ENCODE measurements around the gene NME3.

NME3 gene

GRCh38 chr16:1772908-1773702 is 1.8 kb upstream of the NME3 start, which contains the start of gene MRPS34:
Gene MRPS34, minus strand, starts transcription at chr16:1773134. Its CDS starts 15 bp downstream, at chr16:1773119.
- TF ChIP-seq, protein P1, sequence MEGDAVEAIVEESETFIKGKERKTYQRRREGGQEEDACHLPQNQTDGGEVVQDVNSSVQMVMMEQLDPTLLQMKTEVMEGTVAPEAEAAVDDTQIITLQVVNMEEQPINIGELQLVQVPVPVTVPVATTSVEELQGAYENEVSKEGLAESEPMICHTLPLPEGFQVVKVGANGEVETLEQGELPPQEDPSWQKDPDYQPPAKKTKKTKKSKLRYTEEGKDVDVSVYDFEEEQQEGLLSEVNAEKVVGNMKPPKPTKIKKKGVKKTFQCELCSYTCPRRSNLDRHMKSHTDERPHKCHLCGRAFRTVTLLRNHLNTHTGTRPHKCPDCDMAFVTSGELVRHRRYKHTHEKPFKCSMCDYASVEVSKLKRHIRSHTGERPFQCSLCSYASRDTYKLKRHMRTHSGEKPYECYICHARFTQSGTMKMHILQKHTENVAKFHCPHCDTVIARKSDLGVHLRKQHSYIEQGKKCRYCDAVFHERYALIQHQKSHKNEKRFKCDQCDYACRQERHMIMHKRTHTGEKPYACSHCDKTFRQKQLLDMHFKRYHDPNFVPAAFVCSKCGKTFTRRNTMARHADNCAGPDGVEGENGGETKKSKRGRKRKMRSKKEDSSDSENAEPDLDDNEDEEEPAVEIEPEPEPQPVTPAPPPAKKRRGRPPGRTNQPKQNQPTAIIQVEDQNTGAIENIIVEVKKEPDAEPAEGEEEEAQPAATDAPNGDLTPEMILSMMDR (IDR thresholded peaks at IDR 0.05; ENCODE audit: low read depth, low read length, missing control alignments) = peak; percentile 69
- DNase-seq (ENCODE audit: extremely low read depth, low read depth) = no peak
- H3K4me3 ChIP-seq (replicated peaks; ENCODE audit: low read depth, low read length) = peak within 1 kb of the TSS; percentile 91

DNA sequence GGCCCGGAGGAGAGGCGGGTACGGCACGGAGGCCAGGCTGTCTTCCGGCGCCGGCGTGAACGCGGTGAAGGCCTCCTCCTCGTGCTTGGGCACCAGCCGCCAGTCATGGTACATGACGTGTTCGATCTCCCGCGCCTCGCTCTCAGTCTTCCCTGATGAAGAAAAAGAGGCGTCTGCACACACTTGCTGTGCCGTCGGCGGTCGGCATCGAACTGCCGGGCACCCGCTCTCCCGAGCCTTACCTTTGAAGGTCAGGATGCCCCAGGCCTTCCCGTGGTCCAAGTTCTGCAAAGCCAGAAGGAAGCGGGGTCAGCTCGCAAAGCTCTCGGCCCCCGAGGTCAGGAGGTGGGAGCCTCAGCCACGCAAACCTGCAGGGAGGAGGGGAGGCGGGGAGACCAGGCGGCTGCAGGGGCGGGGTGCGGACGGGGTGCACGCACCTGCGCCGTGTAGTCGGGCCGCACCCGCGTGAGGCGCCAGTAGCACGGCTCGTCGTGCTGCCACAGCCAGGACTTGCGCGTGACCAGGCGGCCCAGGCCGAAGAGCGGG is 1.1 kb upstream of the NME3 start, which contains the start of gene EME2:
Gene EME2, plus strand, starts transcription at position 449 of the 546 bp plus-strand sequence. CDS start 418 bp downstream, outside the sequence.
- TF ChIP-seq, protein P1 (IDR thresholded peaks at IDR 0.05; ENCODE audit: low read depth, low read length, missing control alignments) = no peak
- peak within 1 kb of the TSS; percentile 91 for H3K4me3 ChIP-seq (replicated peaks; ENCODE audit: low read depth, low read length)
- DNase-seq (ENCODE audit: extremely low read depth, low read depth) = no peak

GRCh38 chr16:1771864-1772361 is 570 bp upstream of the NME3 start:
- TF ChIP-seq, protein P1 (IDR thresholded peaks at IDR 0.05; ENCODE audit: low read depth, low read length, missing control alignments) = no peak
- peak overlapping the region; percentile 91 for H3K4me3 ChIP-seq (replicated peaks; ENCODE audit: low read depth, low read length)
- DNase-seq (ENCODE audit: extremely low read depth, low read depth) = no peak

- DNase-seq (ENCODE audit: extremely low read depth, low read depth) = no peak
- TF ChIP-seq, protein P1 (IDR thresholded peaks at IDR 0.05; ENCODE audit: low read depth, low read length, missing control alignments) = no peak
- H3K4me3 ChIP-seq (replicated peaks; ENCODE audit: low read depth, low read length) = peak overlapping the region; percentile 91
These were observed 785 bp downstream of the NME3 start for GRCh38 chr16:1770328-1771187.

- peak overlapping the region; percentile 91 for H3K4me3 ChIP-seq (replicated peaks; ENCODE audit: low read depth, low read length)
- TF ChIP-seq, protein P1 (IDR thresholded peaks at IDR 0.05; ENCODE audit: low read depth, low read length, missing control alignments) = no peak
- DNase-seq (ENCODE audit: extremely low read depth, low read depth) = no peak
These were observed 1.7 kb downstream of the NME3 start for GRCh38 chr16:1769402-1770300.
